NCI-H128 (cell line): Measurements from ENCODE around the gene TNFSF18.

Experiments used
- DNase-seq: peaks from one replicate; lab custom pipeline; 2025; ENCODE audit not compliant: unreplicated experiment; lab: John Stamatoyannopoulos, UW

TNFSF18 gene

GRCh38 chr1:173039626-173040025 is 11.1 kb downstream of the TNFSF18 start:
- DNase-seq: no peak

GRCh38 chr1:173038875-173039554 is 11.7 kb downstream of the TNFSF18 start:
- no peak for DNase-seq

- no peak for DNase-seq
Observed at GRCh38 chr1:173024543-173024942, 26.2 kb downstream of the TNFSF18 start.

GRCh38 chr1:173023343-173023742 is 27.4 kb downstream of the TNFSF18 start:
- DNase-seq: no peak

GRCh38 chr1:173020138-173020750 is 30.5 kb downstream of the TNFSF18 start:
- DNase-seq: no peak

GRCh38 chr1:173017792-173018191 is 32.9 kb downstream of the TNFSF18 start:
- no peak for DNase-seq

GRCh38 chr1:173016419-173016818 is 34.3 kb downstream of the TNFSF18 start:
- no peak for DNase-seq

- DNase-seq: no peak
Observed at GRCh38 chr1:173015629-173016028, 35.1 kb downstream of the TNFSF18 start.

- DNase-seq: no peak
Observed at GRCh38 chr1:173014160-173014559, 36.6 kb downstream of the TNFSF18 start.

- DNase-seq: no peak
Observed at GRCh38 chr1:173012126-173012525, 38.6 kb downstream of the TNFSF18 start.

GRCh38 chr1:173009597-173009996 is 41.1 kb downstream of the TNFSF18 start:
- no peak for DNase-seq

- DNase-seq: no peak
Observed at GRCh38 chr1:173005196-173005864, 45.4 kb downstream of the TNFSF18 start.

GRCh38 chr1:173002891-173003838 is 47.6 kb downstream of the TNFSF18 start:
- no peak for DNase-seq

- DNase-seq: no peak
Observed at GRCh38 chr1:172999349-172999748, 51.4 kb downstream of the TNFSF18 start.

- DNase-seq: no peak
Observed at GRCh38 chr1:172997941-172998361, 52.8 kb downstream of the TNFSF18 start.

- no peak for DNase-seq
Observed at GRCh38 chr1:172993640-172994039, 57.1 kb downstream of the TNFSF18 start.

GRCh38 chr1:172991674-172992400 is 58.9 kb downstream of the TNFSF18 start:
- DNase-seq: no peak

GRCh38 chr1:172990598-172991215 is 60.0 kb downstream of the TNFSF18 start:
- DNase-seq: no peak
